ENCODE results near the gene MTRR.

MTRR gene

GRCh38 chr5:7916171-7916804 is 47.3 kb downstream of the MTRR start:
- TF ChIP-seq CTCF (IDR thresholded peaks at IDR 0.05) = no peak

- TF ChIP-seq CTCF (IDR thresholded peaks at IDR 0.05) = no peak
Measured at GRCh38 chr5:7917130-7918123, 48.5 kb downstream of the MTRR start.

GRCh38 chr5:7925961-7926695 is 57.2 kb downstream of the MTRR start:
- no peak for TF ChIP-seq CTCF (IDR thresholded peaks at IDR 0.05)

GRCh38 chr5:7926720-7927119 is 57.8 kb downstream of the MTRR start:
- TF ChIP-seq CTCF (IDR thresholded peaks at IDR 0.05) = no peak

- TF ChIP-seq CTCF (IDR thresholded peaks at IDR 0.05) = peak; percentile 83
Measured at GRCh38 chr5:7927466-7928375, 58.8 kb downstream of the MTRR start.

GRCh38 chr5:7930011-7930410 is 61.1 kb downstream of the MTRR start:
- no peak for TF ChIP-seq CTCF (IDR thresholded peaks at IDR 0.05)

Data from LNCAP (cell line).